GM12878 (cell line): ENCODE results near the gene CNOT11. TPM values are rescaled to one million over a fixed set of nuclear protein-coding genes. Genes with fewer than 3 reads are reported as not detected.

Experiments
- ATAC-seq: fragments of 200-7000 bp; cut with Tn5 transposase; 3 replicates; pipeline ENCODE4 v1.9.1; 2020; ENCODE audit warnings: mild to moderate bottlenecking, moderate library complexity
- BruUV-seq: library from RNA; stranded (reverse); fragments of 400-500 nt; replicated peaks from 2 replicates; lab custom pipeline; 2021; lab: Mats Ljungman, UMichigan
- CTCF ChIA-PET: fragments of 300-600 bp; sonication (Branson Sonifier 250); formaldehyde crosslinking; extraction: SDS; loops from one replicate; lab custom pipeline; 2021; ENCODE audit warnings: inconsistent platforms; lab: Yijun Ruan, JAX
- POLR2A ChIA-PET: fragments of 350-600 bp; formaldehyde crosslinking; extraction: SDS; loops from one replicate; lab custom pipeline; 2021; ENCODE audit warnings: inconsistent platforms; lab: Charles Lee
- RAD21 ChIA-PET: fragments of 300-600 bp; sonication (Branson Sonifier 250); formaldehyde crosslinking; loops from one replicate; lab custom pipeline; 2023; ENCODE audit warnings: antibody characterized with exemption; ENCODE audit not compliant: unreplicated experiment; lab: Charles Lee
- SMC1A ChIA-PET: fragments of 300-600 bp; sonication (Branson Sonifier 250); formaldehyde crosslinking; loops from one replicate; lab custom pipeline; 2023; ENCODE audit not compliant: unreplicated experiment, uncharacterized antibody; lab: Charles Lee
- DNase-seq: peaks from one replicate; pipeline ENCODE4 v3.0.0-alpha.2; 2011; ENCODE audit warnings: low read depth, low spot score
- FAIRE-seq: peaks from 3 replicates; lab custom pipeline; 2011; peaks lifted over from hg19 to GRCh38; lab: Jason Lieb, UNC
- H2AFZ ChIP-seq: 2 replicates; pipeline ENCODE4 v1.6.0; 2011; ENCODE audit warnings: low read depth, low read length, control low read depth; ENCODE audit not compliant: control insufficient read depth
- H3K27ac ChIP-seq: 2 replicates; pipeline ENCODE4 v1.5.1; 2011; ENCODE audit warnings: control low read depth; ENCODE audit not compliant: control insufficient read depth, insufficient read depth
- H3K27me3 ChIP-seq, 2 experiments: replicated peaks in 1 of 2; 2 replicates each; pipeline versions ENCODE4 v1.6.0 to v1.6.1; 2011; ENCODE audit warnings: low read length in 1 of 2; ENCODE audit not compliant: control insufficient read depth in 2 of 2, insufficient read depth in 2 of 2
- H3K36me3 ChIP-seq, 2 experiments: 2 replicates each; pipeline ENCODE4 v1.5.1; 2011; ENCODE audit warnings: low read length in 1 of 2; ENCODE audit not compliant: control insufficient read depth in 2 of 2, insufficient read depth in 2 of 2
- H3K4me1 ChIP-seq: 2 replicates; pipeline ENCODE4 v1.6.1; 2011; ENCODE audit warnings: mild to moderate bottlenecking, low read length, moderate library complexity, mixed read lengths; ENCODE audit not compliant: control insufficient read depth, insufficient read depth
- H3K4me2 ChIP-seq: 2 replicates; pipeline ENCODE4 v1.6.0; 2011; ENCODE audit warnings: control low read depth; ENCODE audit not compliant: control insufficient read depth, insufficient read depth
- H3K4me3 ChIP-seq: fragments of 200-600 bp; sonication (generic); 2 replicates; pipeline ENCODE4 v1.5.1; 2016
- H3K79me2 ChIP-seq: 2 replicates; pipeline ENCODE4 v1.6.0; 2011; ENCODE audit warnings: low read length; ENCODE audit not compliant: control insufficient read depth, insufficient read depth
- H3K9ac ChIP-seq: 2 replicates; pipeline ENCODE4 v1.8.0; 2011; ENCODE audit warnings: low read length, control low read depth, mixed read lengths; ENCODE audit not compliant: control insufficient read depth, insufficient read depth
- H3K9me3 ChIP-seq: replicated peaks from 3 replicates; pipeline ENCODE4 v1.5.1; 2011; ENCODE audit warnings: mild to moderate bottlenecking, low read length; ENCODE audit not compliant: control insufficient read depth, insufficient read depth
- H4K20me1 ChIP-seq: 2 replicates; pipeline ENCODE4 v1.6.0; 2011; ENCODE audit not compliant: control insufficient read depth, insufficient read depth
- CBX5 ChIP-seq: sonication (generic); IDR thresholded peaks from 2 replicates; pipeline ENCODE4 v1.6.1; 2016; ENCODE audit warnings: low read depth, moderate library complexity, mild to moderate bottlenecking, inconsistent platforms
- GATAD2B ChIP-seq: fragments of 450-650 bp; conservative IDR thresholded peaks from 2 replicates; pipeline ENCODE4 v1.6.1; 2017; ENCODE audit warnings: low read depth, mild to moderate bottlenecking, moderate library complexity
- MTA2 ChIP-seq: fragments of 450-650 bp; IDR thresholded peaks from 2 replicates; pipeline ENCODE4 v1.6.1; 2016; ENCODE audit warnings: low read depth, mild to moderate bottlenecking, moderate library complexity
- PAX8 ChIP-seq: fragments of 450-650 bp; IDR thresholded peaks from 2 replicates; pipeline ENCODE4 v1.6.1; 2017; ENCODE audit warnings: mild to moderate bottlenecking, moderate library complexity
- RELA ChIP-seq: fragments of 450-650 bp; IDR thresholded peaks from 2 replicates; pipeline ENCODE4 v1.8.0; 2014; ENCODE audit warnings: borderline replicate concordance; ENCODE audit not compliant: partially characterized antibody
- SMAD5 ChIP-seq: IDR thresholded peaks from 2 replicates; pipeline ENCODE4 v1.6.1; 2016; ENCODE audit warnings: antibody characterized with exemption, low read depth
- SRF ChIP-seq, 2 experiments: IDR thresholded peaks; 2 replicates each; pipeline ENCODE4 v1.6.1; 2011; ENCODE audit warnings: low read depth in 2 of 2, low read length in 2 of 2, mild to moderate bottlenecking in 1 of 2, moderate library complexity in 1 of 2
- USF1 ChIP-seq: IDR thresholded peaks from 2 replicates; pipeline ENCODE4 v1.6.1; 2011; ENCODE audit warnings: borderline replicate concordance, low read depth, mild to moderate bottlenecking, moderate library complexity, mixed read lengths, low read length; ENCODE audit not compliant: insufficient read depth; ENCODE audit errors: extremely low read length
- ZNF384 ChIP-seq: IDR thresholded peaks from 2 replicates; pipeline ENCODE4 v1.6.1; 2012; ENCODE audit warnings: low read depth, mild to moderate bottlenecking, low read length, improper control_type of control experiment, borderline replicate concordance
- ZNF687 ChIP-seq: fragments of 450-650 bp; IDR thresholded peaks from 2 replicates; pipeline ENCODE4 v1.6.1; 2017; ENCODE audit warnings: mild to moderate bottlenecking, moderate library complexity
- WGBS: methylation state at CpG from one replicate; pipeline ENCODE4 v1.1.6; 2016; ENCODE audit warnings: low lambda C conversion rate; ENCODE audit not compliant: insufficient replicate concordance, insufficient coverage; ENCODE audit errors: missing lambda C conversion rate; 5-methylcytosine and 5-hydroxymethylcytosine counted together
- in situ Hi-C: fragments of 300-500 bp; cut with MboI; formaldehyde crosslinking; loops from 9 replicates; pipeline ENCODE4 v1.14.3; 2018; ENCODE audit warnings: mixed read lengths
- intact Hi-C: fragments of 100-400 bp; cut with micrococcal nuclease; formaldehyde crosslinking; loops from one replicate; pipeline ENCODE4 v1.14.2; 2022; ENCODE audit not compliant: unreplicated experiment
- polyA plus RNA-seq, 11 experiments: library from polyadenylated mRNA; depleted of rRNA in 4 of 11; unstranded in 6 of 11; stranded (reverse) in 5 of 11; fragments of >200 nt; fragmentation: Nextera tagmentation in 4 of 11; fragmentation: Illumina TruSeq in 1 of 11; extraction: Ambion mirVana in 4 of 11; extraction: Trizol in 1 of 11; gene quantifications; 1 replicate in 1 of 11; 2 replicates in 10 of 11; pipeline versions ENCODE4 v1.2.1 to v1.2.3, GENCODE V29; 2011 to 2016; ENCODE audit warnings: inconsistent platforms in 2 of 11, missing spikeins in 2 of 11, low read depth in 1 of 11
- total RNA-seq, 4 experiments: library from RNA; depleted of rRNA in 3 of 4; stranded (reverse); fragments of >200 nt in 3 of 4; fragmentation: Illumina TruSeq in 1 of 4; extraction: Trizol in 1 of 4; gene quantifications; 2 replicates each; pipeline versions ENCODE4 v1.2.1 to v1.2.3, GENCODE V29; 2013 to 2021
- TF ChIP-seq, protein P1 (sequence below): IDR thresholded peaks from 2 replicates; pipeline ENCODE4 v1.6.1; 2011; ENCODE audit warnings: borderline replicate concordance, low read depth, mild to moderate bottlenecking, moderate library complexity, low read length; ENCODE audit not compliant: insufficient read depth, poor library complexity, severe bottlenecking
- TF ChIP-seq, protein P2 (sequence below): fragments of 450-650 bp; IDR thresholded peaks from 2 replicates; pipeline ENCODE4 v1.6.1; 2014; ENCODE audit warnings: mild to moderate bottlenecking

The CNOT11 gene
- total and polyA plus RNA-seq, 10 of the 15 experiments (the other 5 are each of a cell fraction or from before 2014, with no cell fraction given), result 10.8 to 111 (median 50.5) TPM

- peaks cover 18% of the 10 kb centered on the region for H3K79me2 ChIP-seq
- H3K27me3 ChIP-seq, result no peaks in the 10 kb centered on the region
- H4K20me1 ChIP-seq, result no peaks in the 10 kb centered on the region
- ChIA-PET SMC1A (interaction anchor here (0.7 to 2.0 kb wide), 3 partner anchors 12 to 52 kb away, joined by 3 to 7 read pairs (median 6); partner anchors contain the start of gene CNOT11), CTCF (interaction anchor here (0.9 kb wide), 1 partner anchor 65 kb away, joined by 3 read pairs; no protein-coding TSS in a partner anchor), RAD21 (no interaction called here), POLR2A (interaction anchor here (0.9 to 1.5 kb wide), 4 partner anchors 12 to 297 kb away, joined by 3 to 8 read pairs (median 4); partner anchors contain the start of gene CNOT11)
- H3K9ac ChIP-seq, result no peak overlapping the region
- 99% methylated on average over 7 of the region's 7 CpGs for WGBS
- no peak for FAIRE-seq
- H3K4me1 ChIP-seq, result peaks cover 25% of the 10 kb centered on the region
- H3K4me3 ChIP-seq, result peak overlapping the region; percentile 70
- intact Hi-C loops, result loop anchor here (5.0 kb wide), 1 partner anchor 33 kb away; no protein-coding TSS in a partner anchor
- no peak overlapping the region for H2AFZ ChIP-seq
- no peak for ATAC-seq
- BruUV-seq, result no TSS peak
- no peaks in the 10 kb centered on the region for H3K36me3 ChIP-seq
- H3K27ac ChIP-seq, result no peak overlapping the region
- TF ChIP-seq PAX8, result no peak
- TF ChIP-seq, protein P1, sequence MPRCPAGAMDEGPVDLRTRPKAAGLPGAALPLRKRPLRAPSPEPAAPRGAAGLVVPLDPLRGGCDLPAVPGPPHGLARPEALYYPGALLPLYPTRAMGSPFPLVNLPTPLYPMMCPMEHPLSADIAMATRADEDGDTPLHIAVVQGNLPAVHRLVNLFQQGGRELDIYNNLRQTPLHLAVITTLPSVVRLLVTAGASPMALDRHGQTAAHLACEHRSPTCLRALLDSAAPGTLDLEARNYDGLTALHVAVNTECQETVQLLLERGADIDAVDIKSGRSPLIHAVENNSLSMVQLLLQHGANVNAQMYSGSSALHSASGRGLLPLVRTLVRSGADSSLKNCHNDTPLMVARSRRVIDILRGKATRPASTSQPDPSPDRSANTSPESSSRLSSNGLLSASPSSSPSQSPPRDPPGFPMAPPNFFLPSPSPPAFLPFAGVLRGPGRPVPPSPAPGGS, result no peak
- TF ChIP-seq MTA2, result no peak
- TF ChIP-seq ZNF687, result no peak
- no peak for TF ChIP-seq SRF (IDR thresholded peaks at IDR 0.05; ENCODE audit: low read depth in 2 of 2, low read length in 2 of 2)
- TF ChIP-seq ZNF384, result no peak
- TF ChIP-seq, protein P2, sequence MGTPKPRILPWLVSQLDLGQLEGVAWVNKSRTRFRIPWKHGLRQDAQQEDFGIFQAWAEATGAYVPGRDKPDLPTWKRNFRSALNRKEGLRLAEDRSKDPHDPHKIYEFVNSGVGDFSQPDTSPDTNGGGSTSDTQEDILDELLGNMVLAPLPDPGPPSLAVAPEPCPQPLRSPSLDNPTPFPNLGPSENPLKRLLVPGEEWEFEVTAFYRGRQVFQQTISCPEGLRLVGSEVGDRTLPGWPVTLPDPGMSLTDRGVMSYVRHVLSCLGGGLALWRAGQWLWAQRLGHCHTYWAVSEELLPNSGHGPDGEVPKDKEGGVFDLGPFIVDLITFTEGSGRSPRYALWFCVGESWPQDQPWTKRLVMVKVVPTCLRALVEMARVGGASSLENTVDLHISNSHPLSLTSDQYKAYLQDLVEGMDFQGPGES, result no peak
- no peak for TF ChIP-seq GATAD2B
- TF ChIP-seq CBX5, result no peak
- TF ChIP-seq USF1, result no peak
- TF ChIP-seq SMAD5, result no peak
- TF ChIP-seq RELA, result no peak
- in situ Hi-C loops, result no loop called here
- peak overlapping the region; percentile 87 for H3K4me2 ChIP-seq
- no peak for DNase-seq
- H3K9me3 ChIP-seq, result no peaks in the 10 kb centered on the region
These were observed 52.9 kb downstream of the CNOT11 start for GRCh38 chr2:101305492-101306078.
